ENCODE data around the gene CFD.

- TF ChIP-seq TAF1 (IDR thresholded peaks at IDR 0.05; ENCODE audit: low read depth), result no peak
- no peak for TF ChIP-seq POLR2AphosphoS5 (IDR thresholded peaks at IDR 0.05)
These were observed 49.2 kb upstream of the CFD start for GRCh38 chr19:810077-810855.
